ENCODE measurements around the gene RPL19.

Gene RPL19

GRCh38 chr17:39200070-39200879 is at the start of gene RPL19:
RPL19 (plus strand) TSS chr17:39200283; CDS start chr17:39200345, 62 bp downstream.
- peak; percentile 80 for DNase-seq (ENCODE audit: extremely low read depth, insufficient read length)

DNA sequence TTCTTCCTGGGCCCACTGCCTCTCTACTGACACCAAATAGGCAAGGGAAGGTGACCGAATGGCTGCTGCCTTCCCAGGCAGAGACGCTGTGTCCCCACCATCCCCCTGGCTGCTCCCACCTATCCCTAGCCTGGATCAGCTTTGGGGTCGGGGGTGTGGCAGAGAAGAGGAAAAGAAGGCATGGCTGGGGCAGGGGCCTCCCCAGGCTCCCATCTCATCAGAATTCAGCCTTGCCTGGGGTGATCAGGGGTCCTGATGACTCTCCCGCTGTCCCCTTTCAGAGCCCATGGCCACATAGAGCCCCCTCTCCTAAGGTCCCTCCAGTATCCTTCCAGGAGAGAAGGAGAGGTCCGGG is 49.3 kb upstream of the RPL19 start:
- no peak for TF ChIP-seq CTCF (IDR thresholded peaks at IDR 0.05; ENCODE audit: insufficient read depth, low read length, poor library complexity, severe bottlenecking)
- H3K27me3 ChIP-seq (replicated peaks; ENCODE audit: control insufficient read depth, insufficient read depth, low read length): peaks cover 3% of the 10 kb centered on the region
- H3K36me3 ChIP-seq (ENCODE audit: control insufficient read depth, insufficient read depth, low read length): no peaks in the 10 kb centered on the region
- no peak overlapping the region for H3K4me3 ChIP-seq (replicated peaks; ENCODE audit: low read depth, low read length)
- no peak for DNase-seq (ENCODE audit: extremely low read depth, insufficient read length)

More at GRCh38 chr17:39200070-39200879, at the start of gene RPL19:
- TF ChIP-seq CTCF (IDR thresholded peaks at IDR 0.05; ENCODE audit: insufficient read depth, low read length, poor library complexity, severe bottlenecking): no peak
- no peaks in the 10 kb centered on the region for H3K27me3 ChIP-seq (replicated peaks; ENCODE audit: control insufficient read depth, insufficient read depth, low read length)
- peaks cover 27% of the 10 kb centered on the region for H3K36me3 ChIP-seq (ENCODE audit: control insufficient read depth, insufficient read depth, low read length)
- H3K4me3 ChIP-seq (replicated peaks; ENCODE audit: low read depth, low read length): peak within 1 kb of the TSS; percentile 100

DNA sequence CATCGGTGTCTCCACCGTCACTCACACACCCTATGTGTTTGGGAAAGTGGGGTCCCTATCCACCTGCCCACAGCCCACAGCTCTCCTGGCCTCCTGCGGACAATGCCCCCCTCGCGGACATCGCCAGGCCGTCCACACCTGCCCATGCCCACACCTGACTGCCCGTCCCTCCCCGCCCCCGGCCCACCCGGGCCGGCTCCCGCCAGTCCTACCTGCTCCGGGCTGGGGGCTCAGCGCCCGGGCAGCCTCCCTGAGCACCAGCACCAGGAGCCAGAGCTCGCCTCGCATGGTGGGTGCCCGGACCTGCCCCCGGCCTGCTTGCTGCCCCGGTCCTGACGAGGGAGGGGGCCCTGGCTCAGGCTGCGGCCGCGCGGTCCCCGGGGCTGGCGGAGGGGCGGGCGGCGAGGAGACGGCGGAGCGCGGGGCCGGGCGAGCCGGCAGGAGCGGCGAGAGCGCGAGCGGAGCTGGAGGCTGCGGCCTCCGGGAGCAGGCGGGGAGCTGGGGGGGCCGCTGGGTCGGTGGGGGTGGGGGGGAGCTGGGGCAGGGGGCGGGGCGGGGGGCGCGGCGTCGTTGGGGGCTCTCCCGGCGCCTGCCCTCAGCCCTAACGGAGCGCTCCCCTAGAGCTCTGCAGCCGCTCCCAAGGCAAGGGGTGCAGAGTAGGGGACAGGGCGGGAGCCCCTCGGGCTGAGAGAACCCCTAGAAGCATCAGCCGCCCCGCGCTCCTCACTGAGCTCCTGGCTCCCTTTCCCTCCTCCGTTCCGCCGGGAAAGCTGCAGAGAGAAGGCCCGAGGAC is 48.7 kb upstream of the RPL19 start, which contains the start of gene PLXDC1:
TSS of gene PLXDC1 (minus strand) at position 488 of the 793 bp plus-strand sequence. CDS start at position 288, 200 bp downstream.
- no peak for DNase-seq (ENCODE audit: extremely low read depth, insufficient read length)
- Histone ChIP-seq H3K4me3 (replicated peaks; ENCODE audit: low read depth, low read length) (no peak within 1 kb of the TSS), H3K36me3 (ENCODE audit: control insufficient read depth, insufficient read depth, low read length) (no peaks in the 10 kb centered on the region), H3K27me3 (replicated peaks; ENCODE audit: control insufficient read depth, insufficient read depth, low read length) (peaks cover 3% of the 10 kb centered on the region)
- TF ChIP-seq CTCF (IDR thresholded peaks at IDR 0.05; ENCODE audit: insufficient read depth, low read length, poor library complexity, severe bottlenecking): no peak

GRCh38 chr17:39151943-39152818 is 47.9 kb upstream of the RPL19 start:
- DNase-seq (ENCODE audit: extremely low read depth, insufficient read length): no peak
- H3K36me3 ChIP-seq (ENCODE audit: control insufficient read depth, insufficient read depth, low read length): no peaks in the 10 kb centered on the region
- no peak for TF ChIP-seq CTCF (IDR thresholded peaks at IDR 0.05; ENCODE audit: insufficient read depth, low read length, poor library complexity, severe bottlenecking)
- no peak overlapping the region for H3K4me3 ChIP-seq (replicated peaks; ENCODE audit: low read depth, low read length)
- H3K27me3 ChIP-seq (replicated peaks; ENCODE audit: control insufficient read depth, insufficient read depth, low read length): peaks cover 3% of the 10 kb centered on the region

GRCh38 chr17:39153599-39154051 is 46.5 kb upstream of the RPL19 start:
- Histone ChIP-seq H3K4me3 (replicated peaks; ENCODE audit: low read depth, low read length) (peak overlapping the region; percentile 83), H3K27me3 (replicated peaks; ENCODE audit: control insufficient read depth, insufficient read depth, low read length) (peaks cover 3% of the 10 kb centered on the region), H3K36me3 (ENCODE audit: control insufficient read depth, insufficient read depth, low read length) (no peaks in the 10 kb centered on the region)
- DNase-seq (ENCODE audit: extremely low read depth, insufficient read length): peak; percentile 81
- no peak for TF ChIP-seq CTCF (IDR thresholded peaks at IDR 0.05; ENCODE audit: insufficient read depth, low read length, poor library complexity, severe bottlenecking)
